Pancreas (tissue), 10 donors: Measurements from ENCODE around the gene FRMD5. TPM values are rescaled to one million over a fixed set of nuclear protein-coding genes. Genes with fewer than 3 reads are reported as not detected.

ENCODE experiments used
- ATAC-seq, 4 donors: fragments of 200-7000 bp; cut with Tn5 transposase; one replicate each; pipeline versions ENCODE4 v1.8.0 to v1.9.1; 2020; ENCODE audit warnings: mild to moderate bottlenecking in 4 of 4, moderate library complexity in 4 of 4
- DNase-seq, 6 donors: peaks; one replicate each; pipeline ENCODE4 v3.0.0-alpha.2; 2020
- FAIRE-seq: peaks from 2 replicates; lab custom pipeline; 2012; peaks lifted over from hg19 to GRCh38; lab: Jason Lieb, UNC
- H3K27ac ChIP-seq, 4 donors: fragments of 200-600 bp; sonication (generic); 1 replicate in 3 of 4; 2 replicates in 1 of 4; pipeline versions ENCODE4 v1.5.0 to v1.8.0; 2020
- H3K27me3 ChIP-seq, 4 donors: fragments of 200-600 bp; one replicate each; pipeline ENCODE4 v1.8.0; 2021
- H3K36me3 ChIP-seq, 3 donors: fragments of 200-600 bp; sonication (generic) in 1 of 3; one replicate each; pipeline versions ENCODE4 v1.5.0 to v1.8.0; 2020 to 2021
- H3K4me1 ChIP-seq, 3 donors: fragments of 200-600 bp; one replicate each; pipeline ENCODE4 v1.8.0; 2021
- H3K4me3 ChIP-seq, 4 donors: fragments of 200-600 bp; sonication (generic) in 2 of 4; one replicate each; pipeline versions ENCODE4 v1.5.0 to v1.8.0; 2020 to 2021
- H3K9me3 ChIP-seq, 4 donors: fragments of 200-600 bp; one replicate each; pipeline ENCODE4 v1.8.0; 2021
- CTCF ChIP-seq, 4 donors: fragments of 200-600 bp; sonication (generic) in 3 of 4; IDR thresholded peaks; one replicate each; pipeline versions ENCODE4 v1.5.0 to v1.8.0; 2021; ENCODE audit warnings: antibody characterized with exemption in 4 of 4
- WGBS, 2 donors: extraction: QIAGEN DNeasy Blood & Tissue Kit; methylation state at CpG; one replicate each; pipeline ENCODE4 v1.1.7; 2013; 5-methylcytosine and 5-hydroxymethylcytosine counted together
- intact Hi-C, 3 donors: fragments of 100-400 bp; cut with DNase I; formaldehyde crosslinking; loops; one replicate each; pipeline versions ENCODE4 v1.11.1 to v1.14.2; 2022
- polyA plus RNA-seq, 2 donors: library from polyadenylated mRNA; stranded (reverse); fragments of 200-250 nt; gene quantifications; one replicate each; pipeline ENCODE4 v1.2.3, GENCODE V29; 2013
- total RNA-seq, 6 donors: library from RNA; stranded (reverse); fragmentation: NEBNext Ultra II Directional in 4 of 6; extraction: Animal tissue kit (Norgen Biotek cat#: 25700) in 4 of 6; gene quantifications; one replicate each; pipeline versions ENCODE4 v1.2.1 to v1.2.4, GENCODE V29; 2021 to 2023
- donor health status: healthy with polysubstance abuse.
- donor health status: DM: no; HTN: no; CAD: no; lungs with moderate emphysema.
- donor health status: DM: no; HTN: no; CAD: no.
- donor health status: control.
- donor health status: control.
- donor health status: Bipolar disorder and iron deficiency.
- donor health status: DM: yes; HTN: yes; CAD: no.
- donor health status: DM: no; HTN: no; CAD: no.
- donor health status: DM: no; HTN: no; CAD: no.
- donor health status: DM: yes; HTN: yes; CAD: no.

Gene FRMD5
- total and polyA plus RNA-seq, 8 donors, result 0.04 to 1.5 (median 0.35) TPM; not detected in 1

- Histone ChIP-seq H3K36me3 (no peaks in the 10 kb centered on the region), H3K4me1 (no peaks in the 10 kb centered on the region), H3K9me3 (no peaks in the 10 kb centered on the region), H3K27ac (no peak overlapping the region), H3K4me3 (no peak overlapping the region), H3K27me3 (no peaks in the 10 kb centered on the region)
- 65 to 70% methylated on average over 7 of the region's 7 CpGs for WGBS, 2 donors
- peak in 1 of 6 donors; percentile 22 for DNase-seq
- peak in 3 of 4 donors; percentile 38 to 64 (median 57) for ATAC-seq
- TF ChIP-seq CTCF (IDR thresholded peaks at IDR 0.05), result peak in 3 of 4 donors; percentile 9 to 29 (median 24)
- intact Hi-C loops, result no loop called here
- no peak for FAIRE-seq
These were observed 313.1 kb downstream of the FRMD5 start for GRCh38 chr15:43881944-43882343.

GRCh38 chr15:43881245-43881644, 313.8 kb downstream of the FRMD5 start:
- no peaks in the 10 kb centered on the region for H3K9me3 ChIP-seq
- no peak overlapping the region for H3K27ac ChIP-seq
- H3K4me3 ChIP-seq, result no peak overlapping the region
- no peaks in the 10 kb centered on the region for H3K36me3 ChIP-seq
- no peak for TF ChIP-seq CTCF (IDR thresholded peaks at IDR 0.05)
- no peaks in the 10 kb centered on the region for H3K4me1 ChIP-seq
- intact Hi-C loops, result no loop called here
- no peak for FAIRE-seq
- WGBS, 2 donors, result 82 to 90% methylated on average over 4 of the region's 4 CpGs
- H3K27me3 ChIP-seq, result no peaks in the 10 kb centered on the region
- no peak for DNase-seq
- ATAC-seq, result no peak

GRCh38 chr15:43880406-43881194, 314.5 kb downstream of the FRMD5 start:
- 93 to 95% methylated on average over 5 of the region's 5 CpGs for WGBS, 2 donors
- Histone ChIP-seq H3K9me3 (no peaks in the 10 kb centered on the region), H3K27me3 (no peaks in the 10 kb centered on the region), H3K27ac (no peak overlapping the region), H3K4me1 (no peaks in the 10 kb centered on the region), H3K4me3 (no peak overlapping the region), H3K36me3 (no peaks in the 10 kb centered on the region)
- no peak for TF ChIP-seq CTCF (IDR thresholded peaks at IDR 0.05)
- ATAC-seq, result no peak
- no peak for DNase-seq
- no peak for FAIRE-seq
- intact Hi-C loops, result no loop called here

- 93 to 94% methylated on average over 15 of the region's 15 CpGs for WGBS, 2 donors
- H3K27me3 ChIP-seq, result no peaks in the 10 kb centered on the region
- H3K9me3 ChIP-seq, result no peaks in the 10 kb centered on the region
- H3K4me3 ChIP-seq, result no peak overlapping the region
- no peaks in the 10 kb centered on the region for H3K36me3 ChIP-seq
- ATAC-seq (no peak), FAIRE-seq (no peak), DNase-seq (no peak)
- H3K4me1 ChIP-seq, result no peaks in the 10 kb centered on the region
- intact Hi-C loops, result no loop called here
- no peak overlapping the region for H3K27ac ChIP-seq
- TF ChIP-seq CTCF (IDR thresholded peaks at IDR 0.05), result no peak
These were observed 315.4 kb downstream of the FRMD5 start for GRCh38 chr15:43879386-43880355.
